GM12873 (cell line): ENCODE results near the gene NECTIN2.

Source experiments
- CTCF ChIP-seq: IDR thresholded peaks from 2 replicates; pipeline ENCODE4 v1.5.1; 2012; ENCODE audit warnings: low read depth, mild to moderate bottlenecking, moderate library complexity, low read length, control low read depth; ENCODE audit not compliant: insufficient read depth; ENCODE audit errors: missing control alignments

The NECTIN2 gene

GRCh38 chr19:44813070-44813840, 32.8 kb upstream of the NECTIN2 start:
- TF ChIP-seq CTCF, result no peak

GRCh38 chr19:44813841-44814470, 32.1 kb upstream of the NECTIN2 start:
- no peak for TF ChIP-seq CTCF

GRCh38 chr19:44814517-44814916, 31.6 kb upstream of the NECTIN2 start:
- no peak for TF ChIP-seq CTCF

- TF ChIP-seq CTCF, result no peak
Measured at GRCh38 chr19:44816301-44816700, 29.8 kb upstream of the NECTIN2 start.

GRCh38 chr19:44817725-44818465, 28.2 kb upstream of the NECTIN2 start:
- no peak for TF ChIP-seq CTCF

- TF ChIP-seq CTCF, result no peak
Measured at GRCh38 chr19:44818466-44819031, 27.5 kb upstream of the NECTIN2 start.
